Activated CD4-positive, alpha-beta T cell treated with anti-CD3 and anti-CD28 coated beads, Interleukin-2, amount 10 ng/mL, durations not matched to agents 24 days and 14 days (primary cell): Measurements from ENCODE around the gene PRKN. TPM values are rescaled to one million over a fixed set of nuclear protein-coding genes. Genes with fewer than 3 reads are reported as not detected.
"Not testable (repeated sequence)": the region's sequence is repeated elsewhere in the genome, so short reads cannot be mapped to it uniquely, and the experiment has no call there.

ENCODE experiments used
- DNase-seq: peaks from one replicate; pipeline ENCODE4 v3.0.0; 2022
- H3K27ac Mint-ChIP-seq: one replicate; pipeline ENCODE4 v1.8.0; 2022; ENCODE audit warnings: mild to moderate bottlenecking, mixed read lengths
- H3K27me3 Mint-ChIP-seq: one replicate; pipeline ENCODE4 v1.8.0; 2022; ENCODE audit warnings: mixed read lengths
- H3K36me3 Mint-ChIP-seq: one replicate; pipeline ENCODE4 v1.8.0; 2022; ENCODE audit warnings: low read depth, mild to moderate bottlenecking, mixed read lengths
- H3K4me1 Mint-ChIP-seq: one replicate; pipeline ENCODE4 v1.8.0; 2021; ENCODE audit warnings: mixed read lengths
- H3K4me3 Mint-ChIP-seq: one replicate; pipeline ENCODE4 v1.8.0; 2022; ENCODE audit warnings: mild to moderate bottlenecking, moderate library complexity, mixed read lengths
- H3K9me3 Mint-ChIP-seq: one replicate; pipeline ENCODE4 v1.8.0; 2021; ENCODE audit warnings: mixed read lengths
- intact Hi-C: fragments of 100-400 bp; cut with micrococcal nuclease; formaldehyde crosslinking; loops from one replicate; pipeline ENCODE4 v1.15.1; 2023
- total RNA-seq: library from RNA; stranded (reverse); gene quantifications from 2 replicates; pipeline ENCODE4 v1.2.3, GENCODE V29; 2022

Gene PRKN
- total RNA-seq, 1 donor from 2014 or later = not detected

- no peaks in the 10 kb centered on the region for H3K9me3 Mint-ChIP-seq
- no peak for DNase-seq
- intact Hi-C loops = no loop called here
- no peaks in the 10 kb centered on the region for H3K36me3 Mint-ChIP-seq
- H3K27me3 Mint-ChIP-seq = no peaks in the 10 kb centered on the region
- no peak overlapping the region for H3K4me3 Mint-ChIP-seq
- H3K4me1 Mint-ChIP-seq = no peaks in the 10 kb centered on the region
- no peak overlapping the region for H3K27ac Mint-ChIP-seq
Observed at GRCh38 chr6:162554531-162554930, 173.0 kb downstream of the PRKN start.

GRCh38 chr6:162546905-162547304 is 180.7 kb downstream of the PRKN start:
- no peaks in the 10 kb centered on the region for H3K27me3 Mint-ChIP-seq
- no peaks in the 10 kb centered on the region for H3K9me3 Mint-ChIP-seq

GRCh38 chr6:162543221-162543620 is 184.3 kb downstream of the PRKN start:
- H3K36me3 Mint-ChIP-seq = no peaks in the 10 kb centered on the region
- intact Hi-C loops = no loop called here
- no peaks in the 10 kb centered on the region for H3K27me3 Mint-ChIP-seq
- no peak overlapping the region for H3K27ac Mint-ChIP-seq
- DNase-seq = no peak
- H3K4me3 Mint-ChIP-seq = no peak overlapping the region
- no peaks in the 10 kb centered on the region for H3K4me1 Mint-ChIP-seq
- no peaks in the 10 kb centered on the region for H3K9me3 Mint-ChIP-seq

More at GRCh38 chr6:162546905-162547304, 180.7 kb downstream of the PRKN start:
- no peaks in the 10 kb centered on the region for H3K4me1 Mint-ChIP-seq
- no peak for DNase-seq
- no peak overlapping the region for H3K4me3 Mint-ChIP-seq
- H3K36me3 Mint-ChIP-seq = no peaks in the 10 kb centered on the region
- no peak overlapping the region for H3K27ac Mint-ChIP-seq
- intact Hi-C loops = no loop called here

GRCh38 chr6:162541019-162541601 is 186.5 kb downstream of the PRKN start:
- DNase-seq = no peak
- no peaks in the 10 kb centered on the region for H3K27me3 Mint-ChIP-seq
- H3K4me3 Mint-ChIP-seq = no peak overlapping the region
- H3K36me3 Mint-ChIP-seq = no peaks in the 10 kb centered on the region
- H3K27ac Mint-ChIP-seq = no peak overlapping the region
- intact Hi-C loops = no loop called here
- H3K4me1 Mint-ChIP-seq = no peaks in the 10 kb centered on the region
- H3K9me3 Mint-ChIP-seq = no peaks in the 10 kb centered on the region

- no peak for DNase-seq
- H3K27ac Mint-ChIP-seq = no peak overlapping the region
- no peaks in the 10 kb centered on the region for H3K9me3 Mint-ChIP-seq
- no peaks in the 10 kb centered on the region for H3K36me3 Mint-ChIP-seq
- intact Hi-C loops = no loop called here
- no peak overlapping the region for H3K4me3 Mint-ChIP-seq
- no peaks in the 10 kb centered on the region for H3K4me1 Mint-ChIP-seq
- no peaks in the 10 kb centered on the region for H3K27me3 Mint-ChIP-seq
Observed at GRCh38 chr6:162539321-162539720, 188.2 kb downstream of the PRKN start.

- intact Hi-C loops = no loop called here
- H3K27me3 Mint-ChIP-seq = no peaks in the 10 kb centered on the region
- no peaks in the 10 kb centered on the region for H3K9me3 Mint-ChIP-seq
Observed at GRCh38 chr6:162538643-162539064, 188.9 kb downstream of the PRKN start.

GRCh38 chr6:162533009-162533400 is 194.6 kb downstream of the PRKN start:
- Mint-ChIP-seq H3K27me3 (no peaks in the 10 kb centered on the region), H3K27ac (no peak overlapping the region), H3K4me1 (no peaks in the 10 kb centered on the region), H3K4me3 (no peak overlapping the region), H3K36me3 (no peaks in the 10 kb centered on the region), H3K9me3 (no peaks in the 10 kb centered on the region)
- DNase-seq = no peak
- intact Hi-C loops = no loop called here

More at GRCh38 chr6:162538643-162539064, 188.9 kb downstream of the PRKN start:
- no peaks in the 10 kb centered on the region for H3K4me1 Mint-ChIP-seq
- H3K4me3 Mint-ChIP-seq = no peak overlapping the region
- H3K27ac Mint-ChIP-seq = no peak overlapping the region
- no peak for DNase-seq
- H3K36me3 Mint-ChIP-seq = no peaks in the 10 kb centered on the region

GRCh38 chr6:162532283-162533008 is 195.1 kb downstream of the PRKN start:
- Mint-ChIP-seq H3K9me3 (no peaks in the 10 kb centered on the region), H3K27ac (no peak overlapping the region), H3K27me3 (no peaks in the 10 kb centered on the region), H3K4me3 (no peak overlapping the region), H3K4me1 (no peaks in the 10 kb centered on the region), H3K36me3 (no peaks in the 10 kb centered on the region)
- no peak for DNase-seq
- intact Hi-C loops = no loop called here

GRCh38 chr6:162531391-162531790 is 196.2 kb downstream of the PRKN start:
- H3K27me3 Mint-ChIP-seq, H3K9me3 Mint-ChIP-seq, H3K27ac Mint-ChIP-seq, DNase-seq, H3K4me1 Mint-ChIP-seq, H3K36me3 Mint-ChIP-seq, H3K4me3 Mint-ChIP-seq, intact Hi-C loops: not testable (repeated sequence)

- H3K27ac Mint-ChIP-seq = no peak overlapping the region
- intact Hi-C loops = no loop called here
- no peaks in the 10 kb centered on the region for H3K36me3 Mint-ChIP-seq
- DNase-seq = no peak
- H3K4me3 Mint-ChIP-seq = no peak overlapping the region
- no peaks in the 10 kb centered on the region for H3K27me3 Mint-ChIP-seq
- H3K9me3 Mint-ChIP-seq = no peaks in the 10 kb centered on the region
- H3K4me1 Mint-ChIP-seq = no peaks in the 10 kb centered on the region
Observed at GRCh38 chr6:162528538-162528937, 199.0 kb downstream of the PRKN start.

- Mint-ChIP-seq H3K27me3 (no peaks in the 10 kb centered on the region), H3K4me1 (no peaks in the 10 kb centered on the region), H3K4me3 (no peak overlapping the region), H3K36me3 (no peaks in the 10 kb centered on the region), H3K9me3 (no peaks in the 10 kb centered on the region), H3K27ac (no peak overlapping the region)
- intact Hi-C loops = no loop called here
- no peak for DNase-seq
Observed at GRCh38 chr6:162526960-162527359, 200.6 kb downstream of the PRKN start.

- intact Hi-C loops = no loop called here
- Mint-ChIP-seq H3K9me3 (no peaks in the 10 kb centered on the region), H3K4me3 (no peak overlapping the region), H3K4me1 (no peaks in the 10 kb centered on the region), H3K36me3 (no peaks in the 10 kb centered on the region), H3K27ac (no peak overlapping the region), H3K27me3 (no peaks in the 10 kb centered on the region)
- DNase-seq = no peak
Observed at GRCh38 chr6:162525181-162525580, 202.4 kb downstream of the PRKN start.

GRCh38 chr6:162512744-162513143 is 214.8 kb downstream of the PRKN start:
- Mint-ChIP-seq H3K27ac (no peak overlapping the region), H3K27me3 (no peaks in the 10 kb centered on the region), H3K4me1 (no peaks in the 10 kb centered on the region), H3K36me3 (no peaks in the 10 kb centered on the region), H3K9me3 (no peaks in the 10 kb centered on the region), H3K4me3 (no peak overlapping the region)
- no peak for DNase-seq
- intact Hi-C loops = no loop called here

GRCh38 chr6:162497389-162497788 is 230.2 kb downstream of the PRKN start:
- no peak overlapping the region for H3K27ac Mint-ChIP-seq
- no peak overlapping the region for H3K4me3 Mint-ChIP-seq
- no peaks in the 10 kb centered on the region for H3K36me3 Mint-ChIP-seq
- no peaks in the 10 kb centered on the region for H3K4me1 Mint-ChIP-seq
- H3K27me3 Mint-ChIP-seq = no peaks in the 10 kb centered on the region
- intact Hi-C loops = no loop called here
- H3K9me3 Mint-ChIP-seq = peaks cover 3% of the 10 kb centered on the region
- DNase-seq = no peak

- H3K27ac Mint-ChIP-seq = no peak overlapping the region
- no peaks in the 10 kb centered on the region for H3K36me3 Mint-ChIP-seq
- intact Hi-C loops = no loop called here
- H3K9me3 Mint-ChIP-seq = peaks cover 3% of the 10 kb centered on the region
- no peak overlapping the region for H3K4me3 Mint-ChIP-seq
- no peak for DNase-seq
- H3K27me3 Mint-ChIP-seq = no peaks in the 10 kb centered on the region
- H3K4me1 Mint-ChIP-seq = no peaks in the 10 kb centered on the region
Observed at GRCh38 chr6:162493917-162494316, 233.6 kb downstream of the PRKN start.
